Activated T-cell treated with anti-CD3 and anti-CD28 coated beads, Interleukin-2, amount 50 U/mL, for 24 hours (primary cell): Measurements from ENCODE around the gene RBM18.

Source experiments
- DNase-seq: peaks from one replicate; pipeline ENCODE4 v3.0.0-alpha.2; 2020
- H3K27ac Mint-ChIP-seq: 2 replicates; pipeline ENCODE4 v1.8.0; 2020; ENCODE audit warnings: mild to moderate bottlenecking, mixed read lengths
- H3K27me3 Mint-ChIP-seq: 2 replicates; pipeline ENCODE4 v1.8.0; 2020; ENCODE audit warnings: mixed read lengths
- H3K36me3 Mint-ChIP-seq: 2 replicates; pipeline ENCODE4 v1.8.0; 2020; ENCODE audit warnings: low read depth, mixed read lengths
- H3K4me1 Mint-ChIP-seq: 2 replicates; pipeline ENCODE4 v1.8.0; 2020; ENCODE audit warnings: low read depth, mixed read lengths
- H3K4me3 Mint-ChIP-seq: 2 replicates; pipeline ENCODE4 v1.8.0; 2020; ENCODE audit warnings: mild to moderate bottlenecking, moderate library complexity, mixed read lengths
- H3K9me3 Mint-ChIP-seq: 2 replicates; pipeline ENCODE4 v1.8.0; 2020; ENCODE audit warnings: mixed read lengths

Gene RBM18

DNA sequence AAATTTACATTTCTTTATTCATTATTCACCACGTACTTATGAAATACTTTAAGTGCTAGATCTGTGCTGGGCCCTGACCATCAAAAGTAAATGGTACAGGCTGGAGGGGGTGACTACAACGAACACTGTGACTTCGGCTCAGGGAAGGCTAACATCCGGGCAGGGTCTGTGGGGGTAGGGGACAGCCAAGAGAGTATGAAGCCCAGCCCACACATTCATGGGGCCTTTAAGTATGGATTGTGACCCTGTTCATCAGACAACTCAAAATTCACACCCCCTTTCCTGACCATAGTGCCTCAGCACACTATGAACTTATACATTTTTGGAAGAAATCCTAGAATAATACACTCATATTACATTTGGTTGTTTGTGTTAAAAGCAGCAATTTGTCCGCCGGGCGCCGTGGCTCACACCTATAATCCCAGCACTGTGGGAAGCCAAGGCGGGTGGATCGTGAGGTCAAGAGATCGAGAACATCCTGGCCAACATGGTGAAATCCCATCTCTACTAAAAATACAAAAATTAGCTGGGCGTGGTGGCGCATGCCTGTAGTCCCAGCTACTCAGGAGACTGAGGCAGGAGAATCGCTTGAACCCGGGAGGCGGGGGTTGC, 71.6 kb downstream of the RBM18 start:
- Mint-ChIP-seq H3K4me1 (no peaks in the 10 kb centered on the region), H3K27ac (no peak overlapping the region), H3K4me3 (no peak overlapping the region), H3K36me3 (no peaks in the 10 kb centered on the region), H3K9me3 (no peaks in the 10 kb centered on the region), H3K27me3 (peaks cover 7% of the 10 kb centered on the region)
- no peak for DNase-seq

DNA sequence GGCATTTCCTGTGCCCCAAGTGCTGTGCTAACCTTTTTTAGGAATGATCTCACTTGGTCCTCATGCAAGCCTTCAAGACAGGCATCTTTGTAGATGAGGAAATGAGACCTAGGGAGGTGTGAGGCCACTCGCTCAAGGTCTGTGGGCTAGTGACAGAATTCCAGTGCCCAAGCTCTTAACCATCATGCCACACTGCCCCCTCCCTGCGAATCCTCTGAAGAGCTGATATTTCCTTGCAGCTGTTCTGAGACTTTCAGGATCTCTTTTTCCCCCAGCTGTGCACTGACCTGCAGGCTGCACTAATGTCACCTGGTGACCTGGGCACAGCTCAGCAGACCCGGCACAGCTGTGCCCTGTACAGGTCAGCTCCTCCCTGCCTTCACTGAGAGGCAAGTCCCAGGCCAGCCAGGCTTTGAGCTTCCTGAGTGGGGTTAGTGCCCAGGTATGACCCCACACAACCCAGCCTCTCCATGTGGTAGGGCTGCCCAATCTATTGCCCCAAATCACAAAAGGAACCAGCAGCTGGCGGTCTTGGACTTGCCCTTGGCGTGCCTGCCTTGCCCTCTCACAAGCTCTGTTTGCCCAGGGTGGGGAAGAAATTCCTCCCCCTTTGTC, 72.3 kb downstream of the RBM18 start:
- Mint-ChIP-seq H3K27me3 (peaks cover 7% of the 10 kb centered on the region), H3K9me3 (no peaks in the 10 kb centered on the region), H3K4me1 (no peaks in the 10 kb centered on the region), H3K36me3 (no peaks in the 10 kb centered on the region), H3K4me3 (no peak overlapping the region), H3K27ac (no peak overlapping the region)
- no peak for DNase-seq

DNA sequence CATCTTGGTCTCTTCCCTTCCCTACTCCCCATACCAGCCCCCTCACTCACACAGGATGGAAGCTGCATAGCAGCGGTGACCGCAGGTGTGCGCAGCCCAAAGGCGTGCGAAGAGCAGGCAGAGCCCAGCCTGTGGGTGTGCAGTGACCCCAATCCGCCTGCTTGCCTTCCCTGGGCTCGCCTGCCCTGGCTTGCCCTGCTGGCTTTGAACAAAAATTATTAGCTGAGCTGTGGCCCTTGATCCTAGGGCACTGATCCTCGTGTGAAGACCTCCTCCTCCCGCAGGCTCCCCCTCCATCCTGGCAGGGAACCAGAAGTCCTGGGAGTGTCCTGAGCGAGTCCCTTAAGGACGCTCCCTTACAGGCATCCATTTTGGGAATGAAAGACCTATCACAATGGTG, 73.1 kb downstream of the RBM18 start:
- Mint-ChIP-seq H3K36me3 (no peaks in the 10 kb centered on the region), H3K27ac (no peak overlapping the region), H3K4me1 (no peaks in the 10 kb centered on the region), H3K4me3 (no peak overlapping the region), H3K9me3 (no peaks in the 10 kb centered on the region), H3K27me3 (peaks cover 4% of the 10 kb centered on the region)
- DNase-seq: no peak

DNA sequence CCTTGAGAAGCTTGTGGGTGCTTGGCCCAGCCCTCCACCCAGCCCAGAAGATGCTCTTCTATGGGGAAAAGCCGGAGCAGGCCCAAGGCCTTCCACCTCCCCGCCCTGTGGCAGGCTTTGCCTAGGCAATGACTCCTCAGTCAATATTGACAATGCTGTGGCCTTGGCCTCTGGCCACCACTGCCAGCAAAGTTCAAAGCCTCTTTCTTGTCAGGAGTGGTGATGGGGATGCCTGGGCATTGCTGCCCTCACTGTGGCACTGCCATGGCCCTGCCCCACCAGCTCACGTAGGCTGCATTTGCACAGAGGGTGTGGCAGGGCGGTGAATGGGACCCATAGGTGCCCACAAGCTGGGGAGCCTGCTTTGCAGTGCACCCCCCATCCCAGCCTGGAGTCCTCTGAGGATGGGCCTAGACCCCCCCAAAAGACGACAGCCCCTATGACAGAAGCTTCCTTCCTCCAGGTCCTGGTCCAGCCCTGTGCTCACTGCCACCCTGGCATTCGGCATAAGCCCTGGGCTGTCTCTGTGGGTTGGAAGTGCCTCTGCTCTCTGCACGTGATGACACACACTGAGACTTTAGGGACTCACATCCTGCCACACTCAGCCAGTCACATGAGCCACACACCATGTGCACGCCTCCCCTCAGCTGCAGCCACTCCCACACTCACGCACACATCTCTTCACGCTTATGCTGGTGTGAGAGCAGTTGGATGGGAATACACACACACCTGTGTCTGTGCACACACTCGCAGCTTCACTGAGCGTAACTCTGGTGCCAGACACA, 73.9 kb downstream of the RBM18 start:
- Mint-ChIP-seq H3K4me1 (no peaks in the 10 kb centered on the region), H3K9me3 (no peaks in the 10 kb centered on the region), H3K36me3 (no peaks in the 10 kb centered on the region), H3K4me3 (no peak overlapping the region), H3K27ac (no peak overlapping the region), H3K27me3 (peaks cover 4% of the 10 kb centered on the region)
- no peak for DNase-seq

DNA sequence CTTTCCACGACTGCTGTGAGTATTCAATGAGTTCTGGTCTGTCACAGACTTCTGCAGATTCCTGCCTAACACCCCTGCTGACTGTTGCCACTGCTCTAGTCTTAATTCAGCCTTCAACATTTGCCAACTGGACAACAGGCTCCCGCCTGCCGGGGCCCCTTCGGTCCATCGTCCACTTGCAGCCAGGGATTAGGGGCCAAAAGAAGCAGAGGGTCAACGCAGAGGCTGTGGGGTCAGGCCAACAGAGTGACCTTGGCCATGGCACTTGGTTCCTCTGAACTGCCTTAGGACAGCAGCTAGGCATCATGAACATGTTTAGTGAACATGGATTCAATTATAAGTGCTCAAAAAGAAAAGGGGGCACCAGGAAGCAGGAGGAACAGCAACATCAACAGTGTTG, 76.3 kb downstream of the RBM18 start:
- Mint-ChIP-seq H3K36me3 (no peaks in the 10 kb centered on the region), H3K27ac (no peak overlapping the region), H3K4me1 (no peaks in the 10 kb centered on the region), H3K27me3 (peaks cover 3% of the 10 kb centered on the region), H3K4me3 (no peak overlapping the region), H3K9me3 (no peaks in the 10 kb centered on the region)
- no peak for DNase-seq
